HepG2 (cell line): ENCODE results near the gene NPB. TPM values are rescaled to one million over a fixed set of nuclear protein-coding genes. Genes with fewer than 3 reads are reported as not detected.

Source experiments
- ATAC-seq: fragments of 200-7000 bp; cut with Tn5 transposase; 3 replicates; pipeline ENCODE4 v1.9.1; 2020; ENCODE audit warnings: mild to moderate bottlenecking, moderate library complexity
- BruUV-seq: library from RNA; stranded (reverse); fragments of 400-500 nt; replicated peaks from 2 replicates; lab custom pipeline; 2021; lab: Mats Ljungman, UMichigan
- CTCF ChIA-PET: fragments of 300-600 bp; formaldehyde crosslinking; extraction: SDS; loops from one replicate; lab custom pipeline; 2021; ENCODE audit warnings: low total read pairs, inconsistent platforms, low intra/inter-chr PET ratio; lab: Yijun Ruan, JAX
- POLR2A ChIA-PET: fragments of 350-600 bp; sonication (Branson Sonifier 250); formaldehyde crosslinking; loops from one replicate; lab custom pipeline; 2020; ENCODE audit warnings: antibody characterized with exemption, inconsistent platforms; lab: Yijun Ruan, JAX
- DNase-seq: peaks from one replicate; pipeline ENCODE4 v3.0.0-alpha.2; 2015; ENCODE audit warnings: low spot score
- FAIRE-seq: peaks from 3 replicates; lab custom pipeline; 2011; peaks lifted over from hg19 to GRCh38; lab: Jason Lieb, UNC
- H2AFZ ChIP-seq: one replicate; pipeline ENCODE4 v1.6.1; 2011; ENCODE audit warnings: low read length, inconsistent platforms
- H3K27ac ChIP-seq: fragments of 300-600 bp; 3 replicates; pipeline ENCODE4 v1.8.0; 2011; ENCODE audit warnings: mixed run types, mild to moderate bottlenecking, mixed read lengths, low read length, inconsistent platforms; ENCODE audit not compliant: insufficient read depth; ENCODE audit errors: extremely low read length
- H3K27me3 ChIP-seq, 2 experiments: fragments of 200-600 bp in 1 of 2; 2 replicates in 1 of 2; 3 replicates in 1 of 2; pipeline versions ENCODE4 v1.6.0 to v1.8.0; 2011; ENCODE audit warnings: low read length in 2 of 2, mild to moderate bottlenecking in 2 of 2, moderate library complexity in 2 of 2, inconsistent platforms in 1 of 2; ENCODE audit not compliant: insufficient read depth in 2 of 2, control insufficient read depth in 1 of 2
- H3K36me3 ChIP-seq, 2 experiments: fragments of 200-600 bp in 1 of 2; replicated peaks in 1 of 2; 2 replicates in 1 of 2; 3 replicates in 1 of 2; pipeline versions ENCODE4 v1.5.1 to v1.8.0; 2011; ENCODE audit warnings: low read length in 2 of 2, inconsistent platforms in 1 of 2; ENCODE audit not compliant: insufficient read depth in 2 of 2, control insufficient read depth in 1 of 2
- H3K4me1 ChIP-seq: 2 replicates; pipeline ENCODE4 v1.5.1; 2012; ENCODE audit warnings: low read length, inconsistent platforms; ENCODE audit not compliant: insufficient read depth
- H3K4me2 ChIP-seq: 2 replicates; pipeline ENCODE4 v1.6.0; 2011; ENCODE audit warnings: low read depth, low read length, inconsistent platforms
- H3K4me3 ChIP-seq, 3 experiments: fragments of 200-600 bp in 1 of 3; sonication (generic), shearing (Covaris generic) in 1 of 3; replicated peaks in 1 of 3; 2 replicates each; pipeline ENCODE4 v1.5.1; 2011 to 2016; ENCODE audit warnings: low read length in 3 of 3, inconsistent platforms in 2 of 3, low read depth in 2 of 3, mild to moderate bottlenecking in 2 of 3, control low read depth in 1 of 3, mixed read lengths in 1 of 3; ENCODE audit not compliant: insufficient read depth in 1 of 3
- H3K79me2 ChIP-seq: one replicate; pipeline ENCODE4 v1.6.1; 2011; ENCODE audit warnings: low read length, inconsistent platforms; ENCODE audit not compliant: insufficient read depth
- H3K9ac ChIP-seq: 2 replicates; pipeline ENCODE4 v1.6.0; 2011; ENCODE audit warnings: mild to moderate bottlenecking, low read depth, low read length, inconsistent platforms; ENCODE audit not compliant: insufficient read depth
- H3K9me3 ChIP-seq: 2 replicates; pipeline ENCODE4 v1.5.1; 2012; ENCODE audit warnings: mild to moderate bottlenecking, low read length
- H4K20me1 ChIP-seq: 2 replicates; pipeline ENCODE4 v1.6.0; 2011; ENCODE audit warnings: inconsistent platforms, mild to moderate bottlenecking, low read length, moderate library complexity; ENCODE audit not compliant: insufficient read depth
- ATAD3A ChIP-seq: sonication (generic); formaldehyde crosslinking; IDR thresholded peaks from 2 replicates; pipeline ENCODE4 v1.4.0; 2020; ENCODE audit warnings: missing genetic modification reagents
- CCDC6 ChIP-seq: sonication (generic); formaldehyde crosslinking; IDR thresholded peaks from 2 replicates; pipeline ENCODE4 v1.8.1; 2022; ENCODE audit warnings: mild to moderate bottlenecking, missing genetic modification reagents, moderate library complexity
- DPF2 ChIP-seq: sonication (generic); formaldehyde crosslinking; IDR thresholded peaks from 2 replicates; pipeline ENCODE4 v1.4.0; 2020; ENCODE audit warnings: mild to moderate bottlenecking, low read depth, missing genetic modification reagents, borderline replicate concordance
- HOXA7 ChIP-seq: sonication (generic); formaldehyde crosslinking; IDR thresholded peaks from 2 replicates; pipeline ENCODE4 v1.8.1; 2022; ENCODE audit warnings: mild to moderate bottlenecking, missing genetic modification reagents, moderate library complexity
- MED8 ChIP-seq: sonication (generic); formaldehyde crosslinking; IDR thresholded peaks from 2 replicates; pipeline ENCODE4 v1.8.1; 2023; ENCODE audit warnings: mild to moderate bottlenecking, missing genetic modification reagents; ENCODE audit not compliant: insufficient replicate concordance
- NAIF1 ChIP-seq: sonication (generic); formaldehyde crosslinking; IDR thresholded peaks from 2 replicates; pipeline ENCODE4 v1.5.0; 2020; ENCODE audit warnings: mild to moderate bottlenecking, missing genetic modification reagents, borderline replicate concordance
- PAWR ChIP-seq: sonication (generic); formaldehyde crosslinking; IDR thresholded peaks from 2 replicates; pipeline ENCODE4 v1.4.0; 2020; ENCODE audit warnings: missing genetic modification reagents, mild to moderate bottlenecking, borderline replicate concordance
- RELA ChIP-seq: sonication (generic); formaldehyde crosslinking; IDR thresholded peaks from 2 replicates; pipeline ENCODE4 v1.4.0; 2020; ENCODE audit warnings: missing genetic modification reagents
- SPEN ChIP-seq: sonication (generic); formaldehyde crosslinking; IDR thresholded peaks from 2 replicates; pipeline ENCODE4 v1.5.1; 2020; ENCODE audit warnings: low read depth, mild to moderate bottlenecking, missing genetic modification reagents
- TSC22D2 ChIP-seq: sonication (generic); formaldehyde crosslinking; IDR thresholded peaks from 2 replicates; pipeline ENCODE4 v1.5.1; 2020; ENCODE audit warnings: missing genetic modification reagents, mild to moderate bottlenecking, borderline replicate concordance
- ZNF251 ChIP-seq: sonication (generic); formaldehyde crosslinking; IDR thresholded peaks from 2 replicates; pipeline ENCODE4 v1.9.0; 2021; ENCODE audit warnings: mild to moderate bottlenecking, missing genetic modification reagents
- ZNF354B ChIP-seq: sonication (generic); formaldehyde crosslinking; IDR thresholded peaks from 2 replicates; pipeline ENCODE4 v1.8.0; 2022; ENCODE audit warnings: mild to moderate bottlenecking, missing genetic modification reagents
- ZNF407 ChIP-seq: sonication (generic); formaldehyde crosslinking; IDR thresholded peaks from one replicate; pipeline ENCODE4 v1.5.1; 2020; ENCODE audit warnings: mild to moderate bottlenecking, missing genetic modification reagents; ENCODE audit errors: not compliant biosample characterization
- ZNF616 ChIP-seq: sonication (generic); formaldehyde crosslinking; IDR thresholded peaks from 2 replicates; pipeline ENCODE4 v1.5.0; 2020; ENCODE audit warnings: low read depth, mild to moderate bottlenecking, missing genetic modification reagents
- ZNF678 ChIP-seq: sonication (generic); formaldehyde crosslinking; IDR thresholded peaks from 2 replicates; pipeline ENCODE4 v1.4.0; 2020; ENCODE audit warnings: mild to moderate bottlenecking, missing genetic modification reagents
- ZNF781 ChIP-seq: sonication (generic); formaldehyde crosslinking; IDR thresholded peaks from 2 replicates; pipeline ENCODE4 v1.5.1; 2020; ENCODE audit warnings: borderline replicate concordance, mild to moderate bottlenecking, missing genetic modification reagents; ENCODE audit errors: not compliant biosample characterization
- ZZZ3 ChIP-seq: sonication (generic); formaldehyde crosslinking; IDR thresholded peaks from 2 replicates; pipeline ENCODE4 v1.4.0; 2020; ENCODE audit warnings: missing genetic modification reagents, mild to moderate bottlenecking, borderline replicate concordance
- WGBS: methylation state at CpG from one replicate; pipeline ENCODE4 v1.1.6; 2017; ENCODE audit warnings: low lambda C conversion rate; 5-methylcytosine and 5-hydroxymethylcytosine counted together
- in situ Hi-C: cut with HindIII; loops from 2 replicates; pipeline ENCODE4 v1.10.0; 2017; ENCODE audit warnings: low pct_unique_long_range_greater_than_20kb; ENCODE audit not compliant: extremely low pct_ligation_motif_present
- intact Hi-C: fragments of 100-400 bp; cut with micrococcal nuclease; formaldehyde crosslinking; loops from one replicate; pipeline ENCODE4 v1.10.0; 2022; ENCODE audit not compliant: unreplicated experiment
- polyA plus RNA-seq, 8 experiments: library from polyadenylated mRNA; depleted of rRNA in 3 of 8; stranded (reverse) in 7 of 8; unstranded in 1 of 8; fragments of >200 nt; fragmentation: Illumina TruSeq in 4 of 8; extraction: Trizol in 4 of 8; gene quantifications; 2 replicates each; pipeline versions ENCODE4 v1.2.1 to v1.2.3, GENCODE V29; 2011 to 2016; ENCODE audit warnings: low read depth in 4 of 8, missing spikeins in 1 of 8, mixed read lengths in 1 of 8; ENCODE audit not compliant: insufficient read depth in 1 of 8
- total RNA-seq, 5 experiments: library from RNA; depleted of rRNA; stranded (reverse); fragments of >200 nt; fragmentation: Illumina TruSeq; extraction: Trizol; gene quantifications; 2 replicates each; pipeline ENCODE4 v1.2.3, GENCODE V29; 2016; ENCODE audit warnings: low read depth in 1 of 5

Gene NPB
- total and polyA plus RNA-seq, 2 of the 13 experiments (the other 11 are each of a cell fraction or from before 2014, with no cell fraction given) = 0.11 to 0.93 TPM

DNA sequence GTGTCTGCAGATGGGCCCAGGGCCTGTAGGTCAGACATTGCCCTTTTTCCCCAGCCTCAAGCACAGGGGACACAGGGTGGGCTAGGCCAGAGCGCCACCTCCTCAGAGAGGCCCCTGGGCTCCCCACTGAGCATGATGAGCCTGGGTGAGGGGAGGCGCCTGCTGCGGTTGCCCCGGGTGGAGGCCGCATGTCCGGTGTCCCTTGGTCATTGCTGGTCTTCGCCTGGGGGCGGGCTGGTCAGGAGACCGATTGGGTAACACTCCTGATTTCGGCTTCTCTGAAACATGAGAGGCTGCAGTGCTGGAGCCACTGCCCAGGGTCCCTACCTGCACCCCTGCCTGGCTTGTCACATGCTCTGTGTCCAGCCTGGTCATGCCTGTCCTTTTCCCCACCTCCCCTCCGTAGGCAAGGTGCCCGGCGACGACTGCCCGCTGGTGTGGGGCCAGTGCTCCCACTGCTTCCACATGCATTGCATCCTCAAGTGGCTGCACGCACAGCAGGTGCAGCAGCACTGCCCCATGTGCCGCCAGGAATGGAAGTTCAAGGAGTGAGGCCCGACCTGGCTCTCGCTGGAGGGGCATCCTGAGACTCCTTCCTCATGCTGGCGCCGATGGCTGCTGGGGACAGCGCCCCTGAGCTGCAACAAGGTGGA lies 2.4 kb upstream of the NPB start:
- Histone ChIP-seq H3K36me3 (peaks cover 18 to 37% of the 10 kb centered on the region in 2 experiments; a peak in 4 of 5 replicates), H4K20me1 (peaks cover 5% of the 10 kb centered on the region; the same call in 1 of the 2 replicates), H3K9ac (no peak overlapping the region), H2AFZ (no peak overlapping the region), H3K9me3 (no peaks in the 10 kb centered on the region), H3K27ac (no peak overlapping the region), H3K4me1 (peaks cover 16% of the 10 kb centered on the region), H3K4me3 (no peak overlapping the region), H3K27me3 (no peaks in the 10 kb centered on the region), H3K79me2 (no peaks in the 10 kb centered on the region), H3K4me2 (no peak overlapping the region)
- no peak for DNase-seq
- in situ Hi-C loops = no loop called here
- CTCF ChIA-PET = no interaction called here
- intact Hi-C loops = no loop called here
- peak; percentile 7 for ATAC-seq
- WGBS = 94% methylated on average over 15 of the region's 22 CpGs
- no peak for FAIRE-seq
- BruUV-seq = no TSS peak
- POLR2A ChIA-PET = interaction anchor here (1.0 to 2.8 kb wide), 2 partner anchors 10 to 11 kb away, joined by 4 to 16 read pairs; partner anchors contain the start of gene PCYT2
- TF ChIP-seq HOXA7 (CRISPR knock-in tag) (0 out of 2 replicates have a peak, but pooled peaks have one; percentile 24), RELA (no peak), NAIF1 (no peak), ZNF251 (CRISPR knock-in tag) (no peak), ZNF616 (no peak), SPEN (CRISPR knock-in tag) (no peak), ZNF781 (CRISPR knock-in tag) (no peak), ZZZ3 (no peak), TSC22D2 (CRISPR knock-in tag) (no peak), ZNF678 (CRISPR knock-in tag) (no peak), CCDC6 (CRISPR knock-in tag) (no peak), MED8 (CRISPR knock-in tag) (no peak), ATAD3A (CRISPR knock-in tag) (no peak), ZNF354B (CRISPR knock-in tag) (no peak), PAWR (CRISPR knock-in tag) (no peak), DPF2 (CRISPR knock-in tag) (no peak), ZNF407 (CRISPR knock-in tag) (no peak)
